HepG2 (cell line): ENCODE results near the gene RERE. TPM values are rescaled to one million over a fixed set of nuclear protein-coding genes. Genes with fewer than 3 reads are reported as not detected.

Experiments used
- ATAC-seq: fragments of 200-7000 bp; cut with Tn5 transposase; 3 replicates; pipeline ENCODE4 v1.9.1; 2020; ENCODE audit warnings: mild to moderate bottlenecking, moderate library complexity
- BruUV-seq: library from RNA; stranded (reverse); fragments of 400-500 nt; replicated peaks from 2 replicates; lab custom pipeline; 2021; lab: Mats Ljungman, UMichigan
- CTCF ChIA-PET: fragments of 300-600 bp; formaldehyde crosslinking; extraction: SDS; loops from one replicate; lab custom pipeline; 2021; ENCODE audit warnings: low total read pairs, inconsistent platforms, low intra/inter-chr PET ratio; lab: Yijun Ruan, JAX
- POLR2A ChIA-PET: fragments of 350-600 bp; sonication (Branson Sonifier 250); formaldehyde crosslinking; loops from one replicate; lab custom pipeline; 2020; ENCODE audit warnings: antibody characterized with exemption, inconsistent platforms; lab: Yijun Ruan, JAX
- DNase-seq: peaks from one replicate; pipeline ENCODE4 v3.0.0-alpha.2; 2015; ENCODE audit warnings: low spot score
- FAIRE-seq: peaks from 3 replicates; lab custom pipeline; 2011; peaks lifted over from hg19 to GRCh38; lab: Jason Lieb, UNC
- H2AFZ ChIP-seq: one replicate; pipeline ENCODE4 v1.6.1; 2011; ENCODE audit warnings: low read length, inconsistent platforms
- H3K27ac ChIP-seq: fragments of 300-600 bp; 3 replicates; pipeline ENCODE4 v1.8.0; 2011; ENCODE audit warnings: mixed run types, mild to moderate bottlenecking, mixed read lengths, low read length, inconsistent platforms; ENCODE audit not compliant: insufficient read depth; ENCODE audit errors: extremely low read length
- H3K27me3 ChIP-seq, 2 experiments: fragments of 200-600 bp in 1 of 2; 2 replicates in 1 of 2; 3 replicates in 1 of 2; pipeline versions ENCODE4 v1.6.0 to v1.8.0; 2011; ENCODE audit warnings: low read length in 2 of 2, mild to moderate bottlenecking in 2 of 2, moderate library complexity in 2 of 2, inconsistent platforms in 1 of 2; ENCODE audit not compliant: insufficient read depth in 2 of 2, control insufficient read depth in 1 of 2
- H3K36me3 ChIP-seq, 2 experiments: fragments of 200-600 bp in 1 of 2; replicated peaks in 1 of 2; 2 replicates in 1 of 2; 3 replicates in 1 of 2; pipeline versions ENCODE4 v1.5.1 to v1.8.0; 2011; ENCODE audit warnings: low read length in 2 of 2, inconsistent platforms in 1 of 2; ENCODE audit not compliant: insufficient read depth in 2 of 2, control insufficient read depth in 1 of 2
- H3K4me1 ChIP-seq: 2 replicates; pipeline ENCODE4 v1.5.1; 2012; ENCODE audit warnings: low read length, inconsistent platforms; ENCODE audit not compliant: insufficient read depth
- H3K4me2 ChIP-seq: 2 replicates; pipeline ENCODE4 v1.6.0; 2011; ENCODE audit warnings: low read depth, low read length, inconsistent platforms
- H3K4me3 ChIP-seq, 3 experiments: fragments of 200-600 bp in 1 of 3; sonication (generic), shearing (Covaris generic) in 1 of 3; replicated peaks in 1 of 3; 2 replicates each; pipeline ENCODE4 v1.5.1; 2011 to 2016; ENCODE audit warnings: low read length in 3 of 3, inconsistent platforms in 2 of 3, low read depth in 2 of 3, mild to moderate bottlenecking in 2 of 3, control low read depth in 1 of 3, mixed read lengths in 1 of 3; ENCODE audit not compliant: insufficient read depth in 1 of 3
- H3K79me2 ChIP-seq: one replicate; pipeline ENCODE4 v1.6.1; 2011; ENCODE audit warnings: low read length, inconsistent platforms; ENCODE audit not compliant: insufficient read depth
- H3K9ac ChIP-seq: 2 replicates; pipeline ENCODE4 v1.6.0; 2011; ENCODE audit warnings: mild to moderate bottlenecking, low read depth, low read length, inconsistent platforms; ENCODE audit not compliant: insufficient read depth
- H3K9me3 ChIP-seq: 2 replicates; pipeline ENCODE4 v1.5.1; 2012; ENCODE audit warnings: mild to moderate bottlenecking, low read length
- H4K20me1 ChIP-seq: 2 replicates; pipeline ENCODE4 v1.6.0; 2011; ENCODE audit warnings: inconsistent platforms, mild to moderate bottlenecking, low read length, moderate library complexity; ENCODE audit not compliant: insufficient read depth
- ADNP ChIP-seq: sonication (generic); formaldehyde crosslinking; IDR thresholded peaks from 2 replicates; pipeline ENCODE4 v1.4.0; 2020; ENCODE audit warnings: missing genetic modification reagents
- KAT2B ChIP-seq: fragments of 150-350 bp; IDR thresholded peaks from 2 replicates; pipeline ENCODE4 v1.6.1; 2014; ENCODE audit warnings: low read depth, low read length, borderline replicate concordance
- MED1 ChIP-seq: sonication (generic); formaldehyde crosslinking; IDR thresholded peaks from 2 replicates; pipeline ENCODE4 v1.4.0; 2020; ENCODE audit warnings: missing genetic modification reagents
- MTF2 ChIP-seq: sonication (generic); formaldehyde crosslinking; IDR thresholded peaks from 2 replicates; pipeline ENCODE4 v1.5.0; 2020; ENCODE audit warnings: missing genetic modification reagents, borderline replicate concordance
- NPAS2 ChIP-seq: sonication (generic); formaldehyde crosslinking; IDR thresholded peaks from 2 replicates; pipeline ENCODE4 v1.8.0; 2022; ENCODE audit warnings: mild to moderate bottlenecking, missing genetic modification reagents, borderline replicate concordance
- ZBTB14 ChIP-seq: sonication (generic); formaldehyde crosslinking; IDR thresholded peaks from 2 replicates; pipeline ENCODE4 v1.4.0; 2020; ENCODE audit warnings: missing genetic modification reagents
- ZKSCAN1 ChIP-seq: fragments of 150-350 bp; IDR thresholded peaks from 2 replicates; pipeline ENCODE4 v1.6.1; 2014; ENCODE audit warnings: low read length
- ZMAT3 ChIP-seq: sonication (generic); formaldehyde crosslinking; conservative IDR thresholded peaks from 2 replicates; pipeline ENCODE4 v1.7.0; 2021; ENCODE audit warnings: missing genetic modification reagents
- ZNF766 ChIP-seq: sonication (generic); formaldehyde crosslinking; IDR thresholded peaks from 2 replicates; pipeline ENCODE4 v1.5.0; 2020; ENCODE audit warnings: missing genetic modification reagents, borderline replicate concordance
- ZNF816 ChIP-seq: sonication (generic); formaldehyde crosslinking; IDR thresholded peaks from 2 replicates; pipeline ENCODE4 v1.8.0; 2022; ENCODE audit warnings: missing genetic modification reagents, mild to moderate bottlenecking, borderline replicate concordance
- ZSCAN31 ChIP-seq: sonication (generic); formaldehyde crosslinking; IDR thresholded peaks from 2 replicates; pipeline ENCODE4 v1.5.0; 2020; ENCODE audit warnings: low read depth, mild to moderate bottlenecking, missing genetic modification reagents
- WGBS: methylation state at CpG from one replicate; pipeline ENCODE4 v1.1.6; 2017; ENCODE audit warnings: low lambda C conversion rate; 5-methylcytosine and 5-hydroxymethylcytosine counted together
- in situ Hi-C: cut with HindIII; loops from 2 replicates; pipeline ENCODE4 v1.10.0; 2017; ENCODE audit warnings: low pct_unique_long_range_greater_than_20kb; ENCODE audit not compliant: extremely low pct_ligation_motif_present
- intact Hi-C: fragments of 100-400 bp; cut with micrococcal nuclease; formaldehyde crosslinking; loops from one replicate; pipeline ENCODE4 v1.10.0; 2022; ENCODE audit not compliant: unreplicated experiment
- polyA plus RNA-seq, 8 experiments: library from polyadenylated mRNA; depleted of rRNA in 3 of 8; stranded (reverse) in 7 of 8; unstranded in 1 of 8; fragments of >200 nt; fragmentation: Illumina TruSeq in 4 of 8; extraction: Trizol in 4 of 8; gene quantifications; 2 replicates each; pipeline versions ENCODE4 v1.2.1 to v1.2.3, GENCODE V29; 2011 to 2016; ENCODE audit warnings: low read depth in 4 of 8, missing spikeins in 1 of 8, mixed read lengths in 1 of 8; ENCODE audit not compliant: insufficient read depth in 1 of 8
- total RNA-seq, 5 experiments: library from RNA; depleted of rRNA; stranded (reverse); fragments of >200 nt; fragmentation: Illumina TruSeq; extraction: Trizol; gene quantifications; 2 replicates each; pipeline ENCODE4 v1.2.3, GENCODE V29; 2016; ENCODE audit warnings: low read depth in 1 of 5
- TF ChIP-seq, protein P1 (sequence below): IDR thresholded peaks from 2 replicates; pipeline ENCODE4 v1.6.1; 2012; ENCODE audit warnings: low read depth, low read length, improper control_type of control experiment
- TF ChIP-seq, protein P2 (sequence below): sonication (generic); formaldehyde crosslinking; IDR thresholded peaks from 2 replicates; pipeline ENCODE4 v1.5.0; 2020; ENCODE audit warnings: mild to moderate bottlenecking, missing genetic modification reagents, moderate library complexity
- TF ChIP-seq, protein P3 (sequence below), 2 experiments: IDR thresholded peaks; 2 replicates each; pipeline ENCODE4 v1.6.1; 2011 to 2012; ENCODE audit warnings: low read length in 2 of 2, borderline replicate concordance in 1 of 2, low read depth in 1 of 2, mild to moderate bottlenecking in 1 of 2, moderate library complexity in 1 of 2

RERE gene
- total and polyA plus RNA-seq, 2 of the 13 experiments (the other 11 are each of a cell fraction or from before 2014, with no cell fraction given), result 18.3 to 21.9 TPM

GRCh38 chr1:8529901-8530300 is 287.5 kb downstream of the RERE start (continued):
- TF ChIP-seq ZNF766, result no peak
- no peak for TF ChIP-seq ZNF816 (CRISPR knock-in tag)

GRCh38 chr1:8527941-8528340 is 289.5 kb downstream of the RERE start:
- Histone ChIP-seq H3K9ac (no peak overlapping the region), H3K9me3 (no peaks in the 10 kb centered on the region), H3K27ac (no peak overlapping the region), H4K20me1 (peaks cover 24% of the 10 kb centered on the region), H3K4me1 (peaks cover 27% of the 10 kb centered on the region), H3K4me3 (no peak overlapping the region), H3K4me2 (no peak overlapping the region), H2AFZ (no peak overlapping the region), H3K36me3 (peaks cover 13 to 17% of the 10 kb centered on the region in 2 experiments), H3K79me2 (peaks cover 50% of the 10 kb centered on the region), H3K27me3 (no peaks in the 10 kb centered on the region)
- CTCF ChIA-PET, result no interaction called here
- BruUV-seq, result no TSS peak
- 97% methylated on average over 4 of the region's 4 CpGs for WGBS
- FAIRE-seq (no peak), DNase-seq (no peak), ATAC-seq (no peak)
- intact Hi-C loops, result no loop called here
- POLR2A ChIA-PET, result no interaction called here
- in situ Hi-C loops, result no loop called here
- TF ChIP-seq ADNP (CRISPR knock-in tag) (no peak), MTF2 (CRISPR knock-in tag) (no peak), NPAS2 (no peak), ZBTB14 (CRISPR knock-in tag) (no peak), ZSCAN31 (CRISPR knock-in tag) (no peak), ZMAT3 (CRISPR knock-in tag) (no peak), MED1 (CRISPR knock-in tag) (no peak), ZKSCAN1 (no peak), KAT2B (no peak)
- TF ChIP-seq, protein P1, sequence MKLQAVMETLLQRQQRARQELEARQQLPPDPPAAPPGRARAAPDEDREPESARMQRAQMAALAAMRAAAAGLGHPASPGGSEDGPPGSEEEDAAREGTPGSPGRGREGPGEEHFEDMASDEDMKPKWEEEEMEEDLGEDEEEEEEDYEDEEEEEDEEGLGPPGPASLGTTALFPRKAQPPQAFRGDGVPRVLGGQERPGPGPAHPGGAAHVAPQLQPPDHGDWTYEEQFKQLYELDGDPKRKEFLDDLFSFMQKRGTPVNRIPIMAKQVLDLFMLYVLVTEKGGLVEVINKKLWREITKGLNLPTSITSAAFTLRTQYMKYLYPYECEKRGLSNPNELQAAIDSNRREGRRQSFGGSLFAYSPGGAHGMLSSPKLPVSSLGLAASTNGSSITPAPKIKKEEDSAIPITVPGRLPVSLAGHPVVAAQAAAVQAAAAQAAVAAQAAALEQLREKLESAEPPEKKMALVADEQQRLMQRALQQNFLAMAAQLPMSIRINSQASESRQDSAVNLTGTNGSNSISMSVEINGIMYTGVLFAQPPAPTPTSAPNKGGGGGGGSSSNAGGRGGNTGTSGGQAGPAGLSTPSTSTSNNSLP, result no peak
- TF ChIP-seq, protein P2, sequence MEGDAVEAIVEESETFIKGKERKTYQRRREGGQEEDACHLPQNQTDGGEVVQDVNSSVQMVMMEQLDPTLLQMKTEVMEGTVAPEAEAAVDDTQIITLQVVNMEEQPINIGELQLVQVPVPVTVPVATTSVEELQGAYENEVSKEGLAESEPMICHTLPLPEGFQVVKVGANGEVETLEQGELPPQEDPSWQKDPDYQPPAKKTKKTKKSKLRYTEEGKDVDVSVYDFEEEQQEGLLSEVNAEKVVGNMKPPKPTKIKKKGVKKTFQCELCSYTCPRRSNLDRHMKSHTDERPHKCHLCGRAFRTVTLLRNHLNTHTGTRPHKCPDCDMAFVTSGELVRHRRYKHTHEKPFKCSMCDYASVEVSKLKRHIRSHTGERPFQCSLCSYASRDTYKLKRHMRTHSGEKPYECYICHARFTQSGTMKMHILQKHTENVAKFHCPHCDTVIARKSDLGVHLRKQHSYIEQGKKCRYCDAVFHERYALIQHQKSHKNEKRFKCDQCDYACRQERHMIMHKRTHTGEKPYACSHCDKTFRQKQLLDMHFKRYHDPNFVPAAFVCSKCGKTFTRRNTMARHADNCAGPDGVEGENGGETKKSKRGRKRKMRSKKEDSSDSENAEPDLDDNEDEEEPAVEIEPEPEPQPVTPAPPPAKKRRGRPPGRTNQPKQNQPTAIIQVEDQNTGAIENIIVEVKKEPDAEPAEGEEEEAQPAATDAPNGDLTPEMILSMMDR, result no peak
- TF ChIP-seq, protein P3, sequence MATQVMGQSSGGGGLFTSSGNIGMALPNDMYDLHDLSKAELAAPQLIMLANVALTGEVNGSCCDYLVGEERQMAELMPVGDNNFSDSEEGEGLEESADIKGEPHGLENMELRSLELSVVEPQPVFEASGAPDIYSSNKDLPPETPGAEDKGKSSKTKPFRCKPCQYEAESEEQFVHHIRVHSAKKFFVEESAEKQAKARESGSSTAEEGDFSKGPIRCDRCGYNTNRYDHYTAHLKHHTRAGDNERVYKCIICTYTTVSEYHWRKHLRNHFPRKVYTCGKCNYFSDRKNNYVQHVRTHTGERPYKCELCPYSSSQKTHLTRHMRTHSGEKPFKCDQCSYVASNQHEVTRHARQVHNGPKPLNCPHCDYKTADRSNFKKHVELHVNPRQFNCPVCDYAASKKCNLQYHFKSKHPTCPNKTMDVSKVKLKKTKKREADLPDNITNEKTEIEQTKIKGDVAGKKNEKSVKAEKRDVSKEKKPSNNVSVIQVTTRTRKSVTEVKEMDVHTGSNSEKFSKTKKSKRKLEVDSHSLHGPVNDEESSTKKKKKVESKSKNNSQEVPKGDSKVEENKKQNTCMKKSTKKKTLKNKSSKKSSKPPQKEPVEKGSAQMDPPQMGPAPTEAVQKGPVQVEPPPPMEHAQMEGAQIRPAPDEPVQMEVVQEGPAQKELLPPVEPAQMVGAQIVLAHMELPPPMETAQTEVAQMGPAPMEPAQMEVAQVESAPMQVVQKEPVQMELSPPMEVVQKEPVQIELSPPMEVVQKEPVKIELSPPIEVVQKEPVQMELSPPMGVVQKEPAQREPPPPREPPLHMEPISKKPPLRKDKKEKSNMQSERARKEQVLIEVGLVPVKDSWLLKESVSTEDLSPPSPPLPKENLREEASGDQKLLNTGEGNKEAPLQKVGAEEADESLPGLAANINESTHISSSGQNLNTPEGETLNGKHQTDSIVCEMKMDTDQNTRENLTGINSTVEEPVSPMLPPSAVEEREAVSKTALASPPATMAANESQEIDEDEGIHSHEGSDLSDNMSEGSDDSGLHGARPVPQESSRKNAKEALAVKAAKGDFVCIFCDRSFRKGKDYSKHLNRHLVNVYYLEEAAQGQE (IDR thresholded peaks at IDR 0.05; ENCODE audit: borderline replicate concordance in 1 of 2, low read depth in 1 of 2, low read length in 2 of 2), result no peak
